HCT116 (cell line): ENCODE measurements around the gene STT3B. TPM values are rescaled to one million over a fixed set of nuclear protein-coding genes. Genes with fewer than 3 reads are reported as not detected.

Source experiments
- CBX3 ChIP-seq: IDR thresholded peaks from 2 replicates; pipeline ENCODE4 v1.6.1; 2012; ENCODE audit warnings: low read depth
- CTCF ChIP-seq, 3 experiments: fragments of 200-600 bp in 1 of 3; sonication (generic) in 1 of 3; IDR thresholded peaks in 2 of 3; conservative IDR thresholded peaks in 1 of 3; 2 replicates each; pipeline ENCODE4 v1.5.1; 2012 to 2017; ENCODE audit warnings: low read depth in 2 of 3, low read length in 2 of 3, antibody characterized with exemption in 1 of 3, borderline replicate concordance in 1 of 3, control low read depth in 1 of 3, mild to moderate bottlenecking in 1 of 3, mixed read lengths in 1 of 3, mixed run types in 1 of 3, moderate library complexity in 1 of 3; ENCODE audit not compliant: insufficient read depth in 1 of 3
- EGR1 ChIP-seq: IDR thresholded peaks from 2 replicates; pipeline ENCODE4 v1.6.1; 2012; ENCODE audit warnings: low read depth
- POLR2A ChIP-seq: IDR thresholded peaks from 2 replicates; pipeline ENCODE4 v1.7.0; 2011; ENCODE audit warnings: borderline replicate concordance; ENCODE audit not compliant: insufficient read depth, insufficient read length; ENCODE audit errors: extremely low read depth
- POLR2AphosphoS5 ChIP-seq: IDR thresholded peaks from 2 replicates; pipeline ENCODE4 v1.6.1; 2011; ENCODE audit warnings: mild to moderate bottlenecking, low read depth, low read length, moderate library complexity
- SIN3A ChIP-seq: IDR thresholded peaks from 2 replicates; pipeline ENCODE4 v1.6.1; 2012; ENCODE audit warnings: low read depth
- YY1 ChIP-seq: IDR thresholded peaks from 2 replicates; pipeline ENCODE4 v1.6.1; 2011; ENCODE audit warnings: low read length, low read depth, moderate library complexity, mild to moderate bottlenecking; ENCODE audit not compliant: insufficient replicate concordance; ENCODE audit errors: extremely low read depth
- ZBTB33 ChIP-seq: IDR thresholded peaks from 2 replicates; pipeline ENCODE4 v1.6.1; 2011; ENCODE audit warnings: mild to moderate bottlenecking, low read length, moderate library complexity; ENCODE audit not compliant: insufficient replicate concordance; ENCODE audit errors: extremely low read depth
- total RNA-seq: library from RNA; stranded (reverse); gene quantifications from one replicate; pipeline ENCODE4 v1.2.1, GENCODE V29; 2021; ENCODE audit not compliant: unreplicated experiment

The STT3B gene
- total RNA-seq, 1 experiment from 2014 or later: 131 TPM

GRCh38 chr3:31531992-31532586 lies 636 bp upstream of the STT3B start (continued):
- TF ChIP-seq POLR2AphosphoS5: peak; percentile 97
- peak; percentile 95 for TF ChIP-seq POLR2A
- peak; percentile 97 for TF ChIP-seq SIN3A
- no peak for TF ChIP-seq YY1
- TF ChIP-seq CTCF (IDR thresholded peaks at IDR 0.05 in 2 of 3, conservative IDR thresholded peaks at IDR 0.05 in 1 of 3; ENCODE audit: borderline replicate concordance in 1 of 3, insufficient read depth in 1 of 3, low read depth in 2 of 3, low read length in 2 of 3): no peak
- 0 out of 2 replicates have a peak, but pooled peaks have one; percentile 8 for TF ChIP-seq EGR1
- peak; percentile 85 for TF ChIP-seq CBX3
- no peak for TF ChIP-seq ZBTB33
- TF ChIP-seq, all 23 proteins: peak for 9
